GM21737 (cell line): ENCODE results near the gene APLP2.
"Not testable (repeated sequence)": the region's sequence is repeated elsewhere in the genome, so short reads cannot be mapped to it uniquely, and the experiment has no call there.

Experiments
- ATAC-seq: cut with Tn5 transposase; IDR thresholded peaks from one replicate; pipeline ENCODE4 v1.9.1; 2021; ENCODE audit warnings: mild to moderate bottlenecking, moderate library complexity; ENCODE audit not compliant: unreplicated experiment

APLP2 gene

DNA sequence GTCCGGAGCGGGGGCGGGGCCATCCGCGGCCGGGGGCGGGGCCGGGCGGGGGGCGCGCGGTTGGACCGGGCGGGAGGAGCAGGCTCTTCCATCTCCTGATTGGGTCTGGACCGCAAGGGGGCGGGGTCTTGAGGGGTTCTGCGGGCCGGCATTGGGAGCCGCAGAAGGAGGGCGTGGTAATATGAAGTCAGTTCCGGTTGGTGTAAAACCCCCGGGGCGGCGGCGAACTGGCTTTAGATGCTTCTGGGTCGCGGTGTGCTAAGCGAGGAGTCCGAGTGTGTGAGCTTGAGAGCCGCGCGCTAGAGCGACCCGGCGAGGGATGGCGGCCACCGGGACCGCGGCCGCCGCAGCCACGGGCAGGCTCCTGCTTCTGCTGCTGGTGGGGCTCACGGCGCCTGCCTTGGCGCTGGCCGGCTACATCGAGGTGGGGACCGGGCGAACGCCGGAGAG, at the start of gene APLP2:
Gene APLP2 (plus strand): TSS at position 236 of the 450 bp plus-strand sequence. CDS start 84 bp downstream, at position 320.
- peak; percentile 98 for ATAC-seq

- no peak for ATAC-seq
These were observed 49.4 kb upstream of the APLP2 start for GRCh38 chr11:130020323-130020722.

DNA sequence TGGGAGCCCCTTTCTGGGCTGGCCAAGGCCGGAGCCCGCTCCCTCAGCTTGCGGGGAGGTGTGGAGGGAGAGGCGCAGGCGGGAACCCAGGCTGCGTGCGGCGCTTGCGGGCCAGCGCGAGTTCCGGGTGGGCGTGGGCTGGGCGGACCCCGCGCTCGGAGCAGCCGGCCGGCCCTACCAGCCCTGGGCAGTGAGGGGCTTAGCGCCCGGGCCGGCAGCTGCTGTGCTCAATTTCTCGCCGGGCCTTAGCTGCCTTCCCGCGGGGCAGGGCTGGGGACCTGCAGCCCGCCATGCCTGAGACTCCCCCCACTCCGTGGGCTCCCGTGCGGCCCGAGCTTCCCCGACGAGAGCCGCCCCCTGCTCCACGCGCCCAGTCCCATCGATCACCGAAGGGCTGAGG, 48.1 kb upstream of the APLP2 start:
- not testable (repeated sequence) for ATAC-seq

GRCh38 chr11:130022799-130023198, 46.9 kb upstream of the APLP2 start:
- ATAC-seq: peak; percentile 16

GRCh38 chr11:130023204-130023603, 46.5 kb upstream of the APLP2 start:
- ATAC-seq: peak; percentile 97

DNA sequence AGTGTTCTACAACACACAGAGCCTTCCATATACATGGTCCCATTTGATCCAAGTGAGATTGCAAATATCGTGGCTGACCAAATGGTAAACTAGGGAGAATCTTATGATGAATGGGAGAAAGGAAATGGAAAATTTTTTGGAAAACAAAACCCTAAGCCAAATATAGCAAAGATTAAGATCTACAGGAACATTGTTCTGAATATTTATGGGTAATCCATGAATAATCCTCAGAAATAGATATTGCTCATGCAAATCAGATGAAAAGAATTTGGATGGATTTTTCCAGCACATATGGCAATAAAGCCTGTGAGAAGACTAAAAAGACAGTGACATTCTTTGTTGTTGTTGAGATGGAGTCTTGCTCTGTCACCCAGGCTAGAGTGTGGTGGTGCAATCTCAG, 45.3 kb upstream of the APLP2 start:
- no peak for ATAC-seq

DNA sequence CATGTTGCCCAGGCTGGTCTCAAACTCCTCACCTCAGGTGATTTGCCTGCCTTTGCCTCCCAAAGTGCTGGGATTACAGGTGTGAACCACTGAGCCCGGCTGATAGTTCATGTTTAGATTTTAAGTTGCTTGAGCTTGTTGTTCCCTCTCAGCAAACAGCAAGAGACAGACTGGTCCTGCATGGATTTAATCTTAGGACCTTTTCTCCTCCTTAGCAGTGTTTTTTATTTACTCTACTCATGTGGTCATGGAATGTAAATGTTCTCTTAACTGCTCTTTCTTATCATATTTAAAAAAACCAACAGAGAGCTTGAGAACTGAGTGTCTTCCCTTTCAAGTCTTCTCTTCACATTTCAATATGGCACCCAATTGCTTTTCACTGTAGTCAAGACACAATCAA, 44.3 kb upstream of the APLP2 start:
- ATAC-seq: no peak

DNA sequence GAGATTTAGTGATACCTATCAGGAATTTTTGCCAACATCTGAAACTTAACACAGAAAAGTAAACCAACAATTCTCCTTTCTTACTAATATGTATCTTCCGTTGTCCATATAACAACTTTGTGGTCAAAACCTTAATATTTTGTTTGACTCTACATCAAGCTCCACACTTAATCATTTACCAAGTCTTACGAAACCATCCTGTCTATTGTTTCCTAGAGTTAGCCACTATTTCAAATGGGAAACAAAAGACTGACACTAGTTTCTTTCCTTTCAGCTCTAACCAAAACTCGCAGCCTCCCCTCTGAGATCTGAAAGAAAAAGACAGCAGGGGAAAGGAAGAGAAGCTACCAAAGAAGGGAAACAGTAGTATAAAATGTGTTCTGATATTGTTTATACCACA, 40.6 kb upstream of the APLP2 start:
- peak; percentile 68 for ATAC-seq

DNA sequence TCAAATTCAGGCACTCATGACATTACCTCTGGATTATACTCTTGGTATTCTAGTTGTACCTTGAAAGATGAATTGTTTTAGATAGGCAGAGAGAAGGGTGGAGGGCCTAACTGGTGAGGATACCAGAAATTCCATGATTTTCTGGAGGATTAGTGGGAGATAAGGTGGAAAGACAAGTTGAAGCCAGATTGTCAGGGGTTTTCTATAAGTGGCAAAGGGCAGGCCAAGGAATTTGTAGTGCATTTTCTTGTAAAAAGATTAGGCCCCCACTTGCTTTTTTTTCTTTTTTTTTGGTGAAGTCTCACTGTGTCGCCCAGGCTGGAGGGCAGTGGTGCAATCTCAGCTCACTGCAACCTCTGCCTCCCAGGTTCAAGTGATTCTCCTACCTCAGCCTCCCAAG, 38.6 kb upstream of the APLP2 start:
- ATAC-seq: no peak

DNA sequence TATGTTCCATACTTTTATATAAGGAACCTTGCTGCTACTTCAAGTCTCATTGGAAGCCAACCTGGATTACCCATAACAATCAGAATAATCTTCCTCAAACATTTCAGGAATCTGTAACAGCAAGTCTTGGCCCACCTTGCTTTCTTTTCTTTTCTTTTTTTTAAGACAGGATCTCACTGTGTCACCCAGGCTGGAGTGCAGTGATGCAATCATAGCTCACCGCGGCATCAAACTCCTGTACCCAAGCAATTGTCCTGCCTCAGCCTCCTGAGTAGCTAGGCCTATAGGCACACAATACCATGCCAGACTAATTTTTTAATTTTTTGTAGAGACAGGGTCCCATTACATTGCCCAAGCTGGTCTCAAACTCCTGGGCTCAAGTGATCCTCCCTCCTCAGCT, 37.7 kb upstream of the APLP2 start:
- no peak for ATAC-seq

DNA sequence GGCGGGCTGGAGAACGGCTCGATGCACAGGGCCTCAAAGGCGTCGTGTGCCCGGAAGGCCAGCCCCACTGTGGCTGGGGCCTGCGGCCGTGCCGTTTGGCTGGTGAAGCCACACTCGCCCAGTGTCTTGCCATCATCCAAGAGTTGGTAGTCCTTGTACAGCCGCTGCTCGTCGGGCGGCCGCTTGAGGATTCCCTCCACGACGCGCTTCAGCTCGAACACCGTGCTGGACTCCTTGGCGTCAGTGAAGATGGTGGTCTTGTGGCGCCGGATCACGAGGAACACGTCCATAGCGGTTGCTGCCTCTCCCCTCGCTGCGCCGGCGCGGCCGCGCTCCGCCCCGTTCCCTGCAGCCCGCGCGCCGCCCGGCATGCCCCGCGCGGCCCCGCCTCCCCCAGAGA, 36.8 kb upstream of the APLP2 start:
- ATAC-seq: no peak

DNA sequence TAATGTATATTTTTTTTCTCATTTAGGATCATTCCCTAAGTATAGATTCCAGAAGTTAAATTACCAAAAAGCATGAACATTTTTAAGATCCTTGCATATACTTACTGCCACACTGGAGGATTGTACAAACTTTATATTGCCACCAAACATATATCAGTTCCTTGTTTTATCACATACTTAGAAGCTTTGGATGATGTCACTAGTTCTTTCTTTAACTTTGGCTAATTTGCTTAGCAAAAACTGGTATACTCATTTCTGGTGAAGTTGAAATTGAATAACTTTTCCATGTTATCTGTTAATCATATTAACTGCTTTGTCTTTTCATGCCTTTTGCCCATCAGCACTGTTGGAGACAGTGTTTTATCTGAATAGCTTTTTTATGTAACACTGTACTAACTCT, 35.5 kb upstream of the APLP2 start:
- ATAC-seq: no peak

- no peak for ATAC-seq
These were observed 32.6 kb upstream of the APLP2 start for GRCh38 chr11:130037058-130037457.

DNA sequence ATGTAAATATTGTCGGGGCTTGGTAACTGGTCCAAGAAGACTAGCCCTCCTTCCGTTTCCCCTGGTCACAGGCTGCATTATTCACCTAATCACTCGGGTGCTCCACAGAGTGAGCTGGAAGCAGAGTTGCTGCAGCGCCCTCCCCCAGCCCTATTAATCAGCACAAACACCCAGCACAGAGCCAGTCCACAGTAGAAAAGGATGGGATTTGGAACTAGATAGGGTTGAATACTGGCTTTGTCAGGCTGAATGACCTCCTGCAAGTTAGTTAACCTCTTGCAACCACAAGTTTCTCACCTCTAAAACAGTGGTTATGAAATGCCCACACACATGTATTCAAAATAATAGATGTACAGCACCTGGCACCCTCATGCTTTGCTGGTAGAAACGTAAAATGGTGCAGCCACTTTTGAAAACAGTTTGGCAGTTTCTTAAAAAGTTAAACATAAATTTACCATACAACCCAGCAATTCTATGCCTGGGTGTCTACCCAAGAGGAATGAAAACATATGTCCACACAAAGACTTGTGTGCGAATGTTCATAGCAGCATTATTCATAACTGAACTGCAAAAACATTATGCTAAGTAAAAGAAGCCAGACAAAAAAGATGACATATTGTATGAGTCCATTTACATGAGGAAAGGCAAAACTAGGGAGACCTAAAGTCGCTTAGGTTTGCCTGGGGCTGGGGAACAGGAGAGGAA, 31.7 kb upstream of the APLP2 start:
- ATAC-seq: no peak

- no peak for ATAC-seq
These were observed 29.3 kb upstream of the APLP2 start for GRCh38 chr11:130040281-130040940.

DNA sequence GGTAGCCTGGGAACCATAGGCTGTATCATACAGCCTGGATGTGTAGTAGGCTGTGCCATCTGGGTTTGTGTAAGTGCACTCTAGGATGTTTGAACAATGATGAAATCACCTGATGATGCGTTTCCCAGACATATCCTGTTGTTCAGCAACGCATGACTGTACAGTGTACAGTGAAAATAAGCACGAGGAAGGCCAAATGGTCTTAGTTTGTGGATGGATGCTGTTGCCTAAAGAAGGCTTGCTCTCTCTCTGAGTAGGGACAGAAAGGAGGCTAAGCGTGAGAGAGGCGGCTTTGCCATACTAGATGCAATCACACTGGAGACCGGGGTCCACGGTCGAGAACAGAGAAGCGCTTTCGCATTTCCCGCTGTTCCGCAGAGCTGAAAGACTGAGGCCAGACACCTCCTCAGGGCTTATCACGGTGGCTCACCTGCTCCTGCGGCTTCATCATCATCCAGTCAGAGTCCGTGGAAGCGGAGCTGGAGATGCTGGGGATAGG, 27.6 kb upstream of the APLP2 start:
- no peak for ATAC-seq

DNA sequence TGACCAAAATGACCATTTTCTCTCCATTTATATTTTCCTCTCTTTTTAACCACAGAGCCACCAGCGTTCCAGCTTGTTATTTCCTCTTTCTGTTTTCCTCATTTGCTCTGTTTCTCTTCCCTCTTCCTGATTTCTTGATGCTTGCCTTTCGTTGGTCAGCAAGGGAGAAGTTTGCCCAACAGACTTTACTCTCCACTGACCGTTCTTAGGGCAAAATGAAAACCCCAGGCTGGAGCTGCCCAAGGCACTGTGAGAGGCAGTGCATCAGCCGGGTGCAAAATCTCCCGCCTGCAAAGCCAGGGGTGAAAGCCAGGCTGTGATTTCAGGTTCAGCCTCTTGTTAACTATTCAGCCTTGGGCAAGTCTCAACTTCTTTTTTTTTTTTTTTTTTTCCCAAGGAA, 26.1 kb upstream of the APLP2 start:
- no peak for ATAC-seq

DNA sequence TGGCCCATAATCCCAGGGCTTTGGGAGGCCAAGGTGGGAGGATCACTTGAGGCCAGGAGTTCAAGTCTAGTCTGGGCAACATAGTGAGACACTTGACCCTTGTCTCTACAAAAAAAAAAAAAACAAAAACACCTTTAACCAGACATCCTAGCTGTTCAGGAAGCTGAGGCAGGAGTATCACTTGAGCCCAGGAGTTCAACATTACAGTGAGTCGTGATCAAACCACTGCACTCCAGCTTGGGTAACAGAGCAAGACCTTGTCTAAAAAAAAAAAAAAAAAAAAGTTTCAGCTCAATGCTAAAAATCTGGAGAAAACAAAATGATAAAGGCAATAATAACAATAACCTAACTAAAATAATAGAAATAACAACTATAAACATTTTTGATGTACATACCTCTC, 22.6 kb upstream of the APLP2 start:
- ATAC-seq: no peak

DNA sequence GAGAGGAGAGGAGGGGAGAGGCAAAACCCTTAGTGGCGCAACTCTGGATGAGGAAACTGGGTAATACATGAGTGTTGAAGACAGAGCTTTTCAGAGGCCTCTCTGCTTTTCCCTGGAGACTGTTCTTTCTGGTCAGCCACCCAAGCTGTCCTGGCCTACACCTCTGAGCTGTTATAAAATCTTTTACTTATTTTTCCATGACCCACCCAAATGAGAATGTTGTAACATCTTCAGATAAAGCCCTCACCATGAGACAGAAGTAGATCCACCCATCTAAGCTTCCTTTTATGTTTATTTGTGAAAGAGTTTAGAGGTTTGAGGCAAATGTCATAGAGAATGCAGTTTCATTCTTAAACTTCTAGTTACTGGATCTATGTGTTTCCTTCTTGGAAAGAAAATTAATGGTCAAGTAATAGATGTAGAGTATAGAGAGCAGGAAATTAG, 20.3 kb upstream of the APLP2 start:
- ATAC-seq: no peak

GRCh38 chr11:130050257-130050656, 19.4 kb upstream of the APLP2 start:
- no peak for ATAC-seq

GRCh38 chr11:130051082-130051481, 18.6 kb upstream of the APLP2 start:
- no peak for ATAC-seq

DNA sequence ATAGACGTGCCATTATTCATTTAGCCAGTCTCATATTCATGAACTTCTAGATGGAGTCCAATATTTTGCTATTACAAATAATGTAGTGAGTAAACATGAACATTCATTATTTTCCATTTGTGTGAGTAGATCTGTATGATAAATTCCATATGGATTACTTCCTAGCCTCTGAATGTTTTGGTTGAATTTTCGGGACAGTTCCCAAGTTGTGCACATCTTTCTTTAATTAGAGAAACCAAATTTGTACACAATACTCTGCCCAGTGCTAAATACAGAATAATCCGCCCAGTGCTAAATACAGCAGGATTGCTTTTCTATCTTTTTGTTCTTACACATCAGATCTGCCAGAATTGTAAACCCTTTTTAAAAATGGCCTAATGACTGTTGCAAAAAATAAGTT, 17.1 kb upstream of the APLP2 start:
- ATAC-seq: no peak
